Sigmoid colon (tissue), 7 donors: Measurements from ENCODE around the gene CYP4F11. TPM values are rescaled to one million over a fixed set of nuclear protein-coding genes. Genes with fewer than 3 reads are reported as not detected.

Experiments used
- DNase-seq: peaks from one replicate; pipeline ENCODE4 v3.0.0-alpha.2; 2019
- H3K27ac ChIP-seq, 4 donors: fragments of 200-600 bp; sonication (generic); one replicate each; pipeline ENCODE4 v1.5.1; 2016 to 2019; ENCODE audit warnings: mild to moderate bottlenecking in 1 of 4
- H3K27me3 ChIP-seq, 3 donors: fragments of 200-600 bp; sonication (generic); one replicate each; pipeline ENCODE4 v1.5.1; 2019; ENCODE audit warnings: mild to moderate bottlenecking in 1 of 3
- H3K36me3 ChIP-seq, 4 donors: fragments of 200-600 bp; sonication (generic); one replicate each; pipeline ENCODE4 v1.5.1; 2016 to 2019
- H3K4me1 ChIP-seq, 4 donors: fragments of 200-600 bp; sonication (generic); one replicate each; pipeline ENCODE4 v1.5.1; 2017 to 2019
- H3K4me3 ChIP-seq, 4 donors: fragments of 200-600 bp; sonication (generic); one replicate each; pipeline ENCODE4 v1.5.1; 2017 to 2019; ENCODE audit warnings: mild to moderate bottlenecking in 2 of 4, moderate library complexity in 1 of 4
- H3K9me3 ChIP-seq, 4 donors: fragments of 200-600 bp in 3 of 4; sonication (generic) in 3 of 4; one replicate each; pipeline versions ENCODE4 v1.5.1 to v1.6.1; 2013 to 2019
- CTCF ChIP-seq, 4 experiments: fragments of 450-650 bp in 3 of 4; fragments of 200-600 bp in 1 of 4; IDR thresholded peaks; one replicate each; pipeline ENCODE4 v1.5.1; 2016 to 2019; ENCODE audit warnings: antibody characterized with exemption in 4 of 4, mild to moderate bottlenecking in 3 of 4, moderate library complexity in 2 of 4
- EP300 ChIP-seq, 4 donors: sonication (generic); formaldehyde crosslinking; IDR thresholded peaks; one replicate each; pipeline ENCODE4 v1.6.1; 2017; ENCODE audit warnings: antibody characterized with exemption in 4 of 4
- POLR2A ChIP-seq, 2 donors: fragments of 450-650 bp; IDR thresholded peaks; one replicate each; pipeline ENCODE4 v1.6.1; 2016; ENCODE audit warnings: antibody characterized with exemption in 2 of 2, mild to moderate bottlenecking in 2 of 2, moderate library complexity in 2 of 2
- POLR2AphosphoS5 ChIP-seq, 4 donors: sonication (generic); formaldehyde crosslinking; IDR thresholded peaks; one replicate each; pipeline ENCODE4 v1.6.1; 2017; ENCODE audit warnings: antibody characterized with exemption in 4 of 4
- WGBS, 2 donors: extraction: QIAGEN DNeasy Blood & Tissue Kit; methylation state at CpG; one replicate each; pipeline ENCODE4 v1.1.7; 2013; 5-methylcytosine and 5-hydroxymethylcytosine counted together
- intact Hi-C: fragments of 100-400 bp; cut with DNase I; formaldehyde crosslinking; loops from one replicate; pipeline ENCODE4 v1.15.1; 2023
- polyA plus RNA-seq, 3 donors: library from polyadenylated mRNA; stranded (reverse); fragments of 200-250 nt; gene quantifications; one replicate each; pipeline ENCODE4 v1.2.3, GENCODE V29; 2013
- total RNA-seq, 4 donors: library from RNA; depleted of rRNA; stranded (reverse); fragments of >200 nt; gene quantifications; one replicate each; pipeline ENCODE4 v1.1.0, GENCODE V29; 2016
- donor health status: healthy with polysubstance abuse.
- donor health status: Bipolar disorder and iron deficiency.
- donor health status: healthy.

The CYP4F11 gene
- total and polyA plus RNA-seq, 7 donors, result 0.10 to 1.8 (median 0.67) TPM; not detected in 3

GRCh38 chr19:15954820-15955219 is 20.5 kb upstream of the CYP4F11 start:
- H3K27me3 ChIP-seq, result peaks cover 6 to 26% (median 16%) of the 10 kb centered on the region in 3 donors
- WGBS, 2 donors, result 82 to 87% methylated on average over 6 of the region's 6 CpGs
- H3K9me3 ChIP-seq, result no peaks in the 10 kb centered on the region
- no peak for DNase-seq
- TF ChIP-seq POLR2AphosphoS5 (IDR thresholded peaks at IDR 0.05), result no peak
- TF ChIP-seq POLR2A (IDR thresholded peaks at IDR 0.05), result no peak
- no peak for TF ChIP-seq EP300 (IDR thresholded peaks at IDR 0.05)
- no peak for TF ChIP-seq CTCF (IDR thresholded peaks at IDR 0.05)
- no peak overlapping the region for H3K4me3 ChIP-seq
- H3K27ac ChIP-seq, result no peak overlapping the region
- intact Hi-C loops, result no loop called here
- no peaks in the 10 kb centered on the region for H3K36me3 ChIP-seq
- H3K4me1 ChIP-seq, result no peaks in the 10 kb centered on the region

GRCh38 chr19:15948223-15949058 is 14.1 kb upstream of the CYP4F11 start, which contains the start of gene OR10H4:
Gene OR10H4 (plus strand): TSS chr19:15949008. CDS start chr19:15949008, 0 bp downstream.
- H3K4me1 ChIP-seq, result no peaks in the 10 kb centered on the region
- H3K27me3 ChIP-seq, result peaks cover 0 to 8% (median 0%) of the 10 kb centered on the region in 3 donors
- H3K9me3 ChIP-seq, result peaks cover 0 to 14% (median 7%) of the 10 kb centered on the region in 4 donors
- intact Hi-C loops, result no loop called here
- TF ChIP-seq POLR2AphosphoS5 (IDR thresholded peaks at IDR 0.05) (no peak), CTCF (IDR thresholded peaks at IDR 0.05) (no peak), EP300 (IDR thresholded peaks at IDR 0.05) (no peak), POLR2A (IDR thresholded peaks at IDR 0.05) (no peak)
- H3K36me3 ChIP-seq, result no peaks in the 10 kb centered on the region
- no peak within 1 kb of the TSS for H3K4me3 ChIP-seq
- DNase-seq, result no peak
- no peak within 1 kb of the TSS for H3K27ac ChIP-seq

GRCh38 chr19:15945301-15945700 is 11.0 kb upstream of the CYP4F11 start:
- intact Hi-C loops, result no loop called here
- WGBS, 2 donors, result 48 to 51% methylated on average over 4 of the region's 4 CpGs
- TF ChIP-seq POLR2AphosphoS5 (IDR thresholded peaks at IDR 0.05) (no peak), CTCF (IDR thresholded peaks at IDR 0.05) (no peak), POLR2A (IDR thresholded peaks at IDR 0.05) (no peak)

GRCh38 chr19:15944401-15944800 is 10.1 kb upstream of the CYP4F11 start:
- WGBS, 2 donors, result 72 to 76% methylated on average over 4 of the region's 4 CpGs
- Histone ChIP-seq H3K4me3 (no peak overlapping the region), H3K27ac (no peak overlapping the region), H3K4me1 (no peaks in the 10 kb centered on the region), H3K27me3 (peaks cover 0 to 12% (median 8%) of the 10 kb centered on the region in 3 donors), H3K9me3 (peaks cover 0 to 14% (median 7%) of the 10 kb centered on the region in 4 donors), H3K36me3 (no peaks in the 10 kb centered on the region)
- no peak for DNase-seq
- intact Hi-C loops, result no loop called here
- TF ChIP-seq EP300 (IDR thresholded peaks at IDR 0.05) (no peak), POLR2A (IDR thresholded peaks at IDR 0.05) (no peak), POLR2AphosphoS5 (IDR thresholded peaks at IDR 0.05) (no peak), CTCF (IDR thresholded peaks at IDR 0.05) (no peak)

More at GRCh38 chr19:15945301-15945700, 11.0 kb upstream of the CYP4F11 start:
- no peak for DNase-seq
- H3K9me3 ChIP-seq, result peaks cover 0 to 14% (median 7%) of the 10 kb centered on the region in 4 donors
- no peaks in the 10 kb centered on the region for H3K36me3 ChIP-seq
- no peaks in the 10 kb centered on the region for H3K4me1 ChIP-seq
- no peak overlapping the region for H3K4me3 ChIP-seq
- no peak overlapping the region for H3K27ac ChIP-seq
- peaks cover 0 to 8% (median 0%) of the 10 kb centered on the region in 3 donors for H3K27me3 ChIP-seq
